Smooth muscle cell (in vitro differentiated cells): ENCODE results near the gene PFN3. TPM values are rescaled to one million over a fixed set of nuclear protein-coding genes. Genes with fewer than 3 reads are reported as not detected.
A peak's percentile ranks its signal among the peaks of the same experiment; 100 is the strongest.

Experiments
- DNase-seq: peaks from one replicate; lab custom pipeline; 2025; ENCODE audit not compliant: unreplicated experiment; lab: John Stamatoyannopoulos, UW
- H2AFZ ChIP-seq: fragments of 200-600 bp; sonication (generic); 2 replicates; pipeline ENCODE4 v1.6.0; 2016; ENCODE audit warnings: antibody characterized with exemption, low read depth, mild to moderate bottlenecking
- H3F3A ChIP-seq: fragments of 200-600 bp; sonication (generic); 2 replicates; pipeline ENCODE4 v1.6.0; 2017; ENCODE audit warnings: antibody characterized with exemption, low read depth
- H3K27ac ChIP-seq: fragments of 200-600 bp; sonication (generic); 2 replicates; pipeline ENCODE4 v1.5.1; 2016; ENCODE audit warnings: low read depth, mild to moderate bottlenecking
- H3K27me3 ChIP-seq: fragments of 200-600 bp; sonication (generic); 2 replicates; pipeline ENCODE4 v1.6.1; 2016; ENCODE audit warnings: low read depth, mild to moderate bottlenecking
- H3K36me3 ChIP-seq: fragments of 200-600 bp; sonication (generic); 2 replicates; pipeline ENCODE4 v1.5.1; 2016; ENCODE audit warnings: low read depth
- H3K4me1 ChIP-seq: fragments of 200-600 bp; sonication (generic); 2 replicates; pipeline ENCODE4 v1.5.1; 2016; ENCODE audit warnings: low read depth
- H3K4me2 ChIP-seq: fragments of 200-600 bp; sonication (generic); 2 replicates; pipeline ENCODE4 v1.6.0; 2016; ENCODE audit warnings: mild to moderate bottlenecking
- H3K4me3 ChIP-seq: fragments of 200-600 bp; sonication (generic); 2 replicates; pipeline ENCODE4 v1.5.1; 2016; ENCODE audit warnings: mild to moderate bottlenecking
- H3K79me2 ChIP-seq: fragments of 200-600 bp; sonication (generic); 2 replicates; pipeline ENCODE4 v1.6.0; 2016; ENCODE audit warnings: low read depth, mild to moderate bottlenecking
- H3K9ac ChIP-seq: fragments of 200-600 bp; sonication (generic); 2 replicates; pipeline ENCODE4 v1.6.0; 2016; ENCODE audit warnings: low read depth
- H3K9me3 ChIP-seq: fragments of 200-600 bp; sonication (generic); replicated peaks from 2 replicates; pipeline ENCODE4 v1.5.1; 2016; ENCODE audit warnings: low read depth
- H4K20me1 ChIP-seq: fragments of 200-600 bp; sonication (generic); 2 replicates; pipeline ENCODE4 v1.6.0; 2016; ENCODE audit warnings: low read depth
- CTCF ChIP-seq: fragments of 200-600 bp; sonication (generic); IDR thresholded peaks from 2 replicates; pipeline ENCODE4 v1.5.1; 2017; ENCODE audit warnings: borderline replicate concordance, mild to moderate bottlenecking, antibody characterized with exemption; ENCODE audit not compliant: insufficient read depth, poor library complexity, severe bottlenecking
- WGBS: methylation state at CpG from one replicate; pipeline ENCODE4 v1.1.7; 2016; ENCODE audit warnings: low lambda C conversion rate; 5-methylcytosine and 5-hydroxymethylcytosine counted together
- polyA plus RNA-seq: library from polyadenylated mRNA; unstranded; fragments of >200 nt; fragmentation: Nextera tagmentation; extraction: Ambion mirVana; gene quantifications from 2 replicates; pipeline ENCODE4 v1.2.1, GENCODE V29; 2016
- total RNA-seq: library from RNA; depleted of rRNA; stranded (reverse); fragments of >200 nt; gene quantifications from 2 replicates; pipeline ENCODE4 v1.2.3, GENCODE V29; 2014

The PFN3 gene
- total and polyA plus RNA-seq, 2 experiments from 2014 or later, result not detected

GRCh38 chr5:177445917-177446199 lies 45.4 kb upstream of the PFN3 start:
- WGBS, result 45% methylated on average over 8 of the region's 8 CpGs
- no peak overlapping the region for H2AFZ ChIP-seq
- no peak overlapping the region for H3K27ac ChIP-seq

GRCh38 chr5:177445052-177445916 lies 44.8 kb upstream of the PFN3 start:
- no peak for DNase-seq
- no peak overlapping the region for H2AFZ ChIP-seq
- no peaks in the 10 kb centered on the region for H3K27me3 ChIP-seq
- no peak overlapping the region for H3K9ac ChIP-seq
- peaks cover 9% of the 10 kb centered on the region for H3F3A ChIP-seq
- H3K4me3 ChIP-seq, result peak overlapping the region; percentile 85
- no peak overlapping the region for H3K27ac ChIP-seq
- H3K79me2 ChIP-seq, result no peaks in the 10 kb centered on the region
- no peak for TF ChIP-seq CTCF
- H3K9me3 ChIP-seq, result no peaks in the 10 kb centered on the region
- peak overlapping the region; percentile 97 for H3K4me2 ChIP-seq
- WGBS, result 78% methylated on average over 10 of the region's 10 CpGs
- H3K4me1 ChIP-seq, result peaks cover 13% of the 10 kb centered on the region
- H4K20me1 ChIP-seq, result peaks cover 12% of the 10 kb centered on the region
- no peaks in the 10 kb centered on the region for H3K36me3 ChIP-seq

More at GRCh38 chr5:177445917-177446199, 45.4 kb upstream of the PFN3 start:
- H3K4me3 ChIP-seq, result peak overlapping the region; percentile 85
- peaks cover 12% of the 10 kb centered on the region for H4K20me1 ChIP-seq
- H3K4me2 ChIP-seq, result peak overlapping the region; percentile 97
- peaks cover 9% of the 10 kb centered on the region for H3F3A ChIP-seq
- no peak overlapping the region for H3K9ac ChIP-seq
- H3K27me3 ChIP-seq, result no peaks in the 10 kb centered on the region
- no peak for TF ChIP-seq CTCF
- peaks cover 13% of the 10 kb centered on the region for H3K4me1 ChIP-seq
- no peaks in the 10 kb centered on the region for H3K9me3 ChIP-seq
- H3K79me2 ChIP-seq, result no peaks in the 10 kb centered on the region
- DNase-seq, result no peak
- no peaks in the 10 kb centered on the region for H3K36me3 ChIP-seq

GRCh38 chr5:177444106-177445051 lies 43.9 kb upstream of the PFN3 start:
- peaks cover 9% of the 10 kb centered on the region for H3F3A ChIP-seq
- WGBS, result 92% methylated on average over 7 of the region's 7 CpGs

More at GRCh38 chr5:177444106-177445051, 43.9 kb upstream of the PFN3 start:
- Histone ChIP-seq H3K4me1 (peaks cover 13% of the 10 kb centered on the region), H3K27me3 (no peaks in the 10 kb centered on the region), H3K27ac (no peak overlapping the region), H4K20me1 (peaks cover 12% of the 10 kb centered on the region), H3K9ac (no peak overlapping the region), H3K9me3 (no peaks in the 10 kb centered on the region), H3K79me2 (no peaks in the 10 kb centered on the region), H3K4me2 (no peak overlapping the region), H2AFZ (no peak overlapping the region), H3K4me3 (no peak overlapping the region), H3K36me3 (no peaks in the 10 kb centered on the region)
- TF ChIP-seq CTCF, result no peak
- DNase-seq, result no peak
